ENCODE measurements around the gene CDC16.
"Not testable (repeated sequence)": the region's sequence is repeated elsewhere in the genome, so short reads cannot be mapped to it uniquely, and the experiment has no call there.

The CDC16 gene, protein sequence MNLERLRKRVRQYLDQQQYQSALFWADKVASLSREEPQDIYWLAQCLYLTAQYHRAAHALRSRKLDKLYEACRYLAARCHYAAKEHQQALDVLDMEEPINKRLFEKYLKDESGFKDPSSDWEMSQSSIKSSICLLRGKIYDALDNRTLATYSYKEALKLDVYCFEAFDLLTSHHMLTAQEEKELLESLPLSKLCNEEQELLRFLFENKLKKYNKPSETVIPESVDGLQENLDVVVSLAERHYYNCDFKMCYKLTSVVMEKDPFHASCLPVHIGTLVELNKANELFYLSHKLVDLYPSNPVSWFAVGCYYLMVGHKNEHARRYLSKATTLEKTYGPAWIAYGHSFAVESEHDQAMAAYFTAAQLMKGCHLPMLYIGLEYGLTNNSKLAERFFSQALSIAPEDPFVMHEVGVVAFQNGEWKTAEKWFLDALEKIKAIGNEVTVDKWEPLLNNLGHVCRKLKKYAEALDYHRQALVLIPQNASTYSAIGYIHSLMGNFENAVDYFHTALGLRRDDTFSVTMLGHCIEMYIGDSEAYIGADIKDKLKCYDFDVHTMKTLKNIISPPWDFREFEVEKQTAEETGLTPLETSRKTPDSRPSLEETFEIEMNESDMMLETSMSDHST

DNA sequence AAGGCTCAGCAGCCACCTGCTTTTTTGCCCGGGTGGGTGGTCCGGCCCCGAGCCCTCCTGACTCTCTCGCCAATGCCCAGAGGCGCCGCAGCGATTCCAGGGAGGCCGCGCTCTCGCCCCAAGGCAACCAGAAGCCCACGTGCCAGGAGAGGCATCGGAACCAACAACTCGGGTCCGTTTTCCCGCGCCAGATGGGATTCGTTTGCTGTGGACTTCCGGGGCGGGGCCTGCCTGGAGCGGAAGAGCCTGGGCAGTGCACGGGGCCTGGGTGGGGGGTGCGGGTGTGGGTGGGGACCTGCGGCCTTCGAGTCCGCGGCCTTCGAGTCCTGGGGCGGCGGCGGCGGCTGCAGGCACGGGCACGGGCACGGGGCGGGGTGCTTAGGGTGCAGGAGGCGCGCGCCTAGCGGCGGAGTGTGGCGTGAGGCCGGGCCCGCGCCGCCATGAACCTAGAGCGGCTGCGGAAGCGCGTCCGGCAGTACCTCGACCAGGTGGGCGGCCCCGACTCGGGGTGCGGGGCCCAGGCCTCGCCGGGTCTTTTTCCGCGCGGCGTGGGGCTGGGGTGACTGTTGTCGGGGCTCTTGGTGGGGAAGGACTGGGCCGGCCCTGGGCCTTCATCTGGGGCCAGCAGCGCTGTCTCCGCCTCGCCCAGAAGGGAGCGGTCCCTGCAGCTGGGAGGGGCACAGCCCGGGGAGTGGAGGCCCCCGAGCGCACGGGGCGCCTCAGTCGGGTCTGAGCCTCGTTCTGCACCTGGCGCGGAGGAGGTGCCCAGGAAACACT is at the start of gene CDC16:
TSS of gene CDC16 (plus strand) at position 253 of the 777 bp plus-strand sequence. CDS start at position 441, 188 bp downstream.
- DNase-seq: peak; percentile 96

DNA sequence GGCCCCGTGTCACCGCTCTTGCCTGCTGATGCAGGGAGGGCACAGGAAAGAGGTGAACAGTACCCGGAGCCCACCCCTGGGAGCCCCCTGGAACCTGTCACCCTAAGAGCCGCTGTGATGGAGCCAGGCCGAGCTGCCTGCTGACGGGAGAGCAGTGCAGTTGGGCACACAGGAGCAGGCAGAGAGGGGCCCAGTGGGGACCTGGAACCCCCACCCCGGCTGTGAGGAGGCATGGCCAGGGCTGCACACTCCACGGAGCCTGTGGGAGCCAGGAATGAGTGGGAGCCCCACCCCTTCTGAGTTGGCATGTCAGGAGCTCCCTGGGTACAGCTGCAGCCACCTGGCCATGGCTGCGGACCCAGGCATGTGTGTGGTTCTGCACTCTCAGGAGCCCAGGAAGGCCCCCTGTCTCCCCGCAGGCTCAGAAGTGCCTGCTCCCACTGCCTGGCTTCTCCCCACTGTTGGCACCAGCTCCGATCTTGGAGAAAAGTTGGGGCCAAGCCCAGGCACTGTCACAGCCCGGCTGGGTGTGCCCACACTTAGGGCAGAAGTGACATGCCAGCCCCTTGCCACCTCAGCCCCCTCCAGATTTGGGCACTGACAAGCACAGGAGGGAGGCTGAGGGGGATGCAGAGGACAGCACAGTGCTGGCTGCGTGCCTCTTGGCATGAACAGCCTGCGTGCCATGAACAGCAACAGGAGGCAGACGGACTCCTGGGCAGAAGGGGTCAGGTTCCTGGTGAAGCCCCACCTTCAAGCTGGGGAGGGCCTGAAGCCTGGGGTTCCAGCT is 49.3 kb upstream of the CDC16 start:
- no peak for DNase-seq

DNA sequence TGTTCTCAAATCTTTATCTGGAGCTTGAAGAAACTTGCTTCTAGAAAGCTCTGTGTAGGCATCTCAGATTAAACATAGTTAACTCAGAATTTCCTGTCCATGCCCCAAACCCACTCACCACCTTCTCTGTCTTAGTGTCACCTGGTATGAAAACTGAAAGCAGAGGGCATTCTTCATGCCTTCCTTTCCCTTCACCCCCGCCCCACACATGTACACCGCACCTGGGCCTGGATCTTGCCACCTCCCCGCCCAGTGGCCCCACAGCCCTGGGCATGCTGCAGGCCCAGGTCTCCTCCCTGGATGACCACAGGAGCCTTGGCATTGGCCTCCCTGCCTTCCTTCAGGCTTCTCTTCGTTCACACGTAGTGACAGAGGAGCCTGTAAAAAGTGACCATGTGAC is 39.8 kb upstream of the CDC16 start:
- peak; percentile 40 for DNase-seq

DNA sequence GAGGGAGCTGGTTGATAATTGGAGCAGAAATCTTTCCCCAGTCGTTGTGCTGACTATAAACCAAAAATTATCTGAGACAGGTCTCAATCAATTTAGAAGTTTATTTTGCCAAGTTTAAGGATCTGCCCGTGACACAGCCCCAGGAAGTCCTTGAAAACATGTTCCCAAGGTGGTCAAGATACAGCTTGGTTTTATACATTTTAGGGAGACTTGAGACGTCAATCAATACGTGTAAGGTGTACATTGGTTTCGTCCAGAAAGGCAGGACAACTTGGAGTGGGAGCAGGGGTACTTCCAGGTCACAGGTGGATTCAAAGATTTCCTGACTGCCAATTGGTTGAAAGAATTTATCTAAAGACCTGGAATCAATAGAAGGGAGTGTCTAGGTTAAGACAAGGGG is 38.1 kb upstream of the CDC16 start:
- DNase-seq: no peak

DNA sequence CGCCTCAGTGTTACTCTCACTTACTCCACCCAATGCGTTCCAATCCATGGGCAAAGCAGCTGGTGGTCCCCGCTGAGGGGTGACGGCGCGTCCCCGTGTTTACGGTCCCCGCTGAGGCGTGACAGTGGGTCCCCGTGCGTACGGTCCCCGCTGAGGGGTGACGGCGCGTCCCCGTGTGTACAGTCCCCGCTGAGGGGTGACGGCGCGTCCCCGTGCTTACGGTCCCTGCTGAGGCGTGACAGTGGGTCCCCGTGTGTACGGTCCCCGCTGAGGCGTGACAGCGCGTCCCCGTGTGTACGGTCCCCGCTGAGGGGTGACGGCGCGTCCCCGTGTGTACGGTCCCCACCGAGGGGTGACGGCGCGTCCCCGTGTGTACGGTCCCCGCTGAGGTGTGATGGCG is 36.1 kb upstream of the CDC16 start:
- DNase-seq: no peak

DNA sequence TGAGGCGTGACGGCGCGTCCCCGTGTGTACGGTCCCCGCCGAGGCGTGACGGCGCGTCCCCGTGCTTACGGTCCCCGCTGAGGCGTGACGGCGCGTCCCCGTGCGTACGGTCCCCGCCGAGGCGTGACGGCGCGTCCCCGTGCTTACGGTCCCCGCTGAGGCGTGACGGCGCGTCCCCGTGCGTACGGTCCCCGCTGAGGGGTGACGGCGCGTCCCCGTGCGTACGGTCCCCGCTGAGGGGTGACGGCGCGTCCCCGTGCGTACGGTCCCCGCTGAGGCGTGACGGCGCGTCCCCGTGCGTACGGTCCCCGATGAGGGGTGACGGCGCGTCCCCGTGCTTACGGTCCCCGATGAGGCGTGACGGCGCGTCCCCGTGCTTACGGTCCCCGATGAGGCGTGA is 35.2 kb upstream of the CDC16 start:
- not testable (repeated sequence) for DNase-seq

DNA sequence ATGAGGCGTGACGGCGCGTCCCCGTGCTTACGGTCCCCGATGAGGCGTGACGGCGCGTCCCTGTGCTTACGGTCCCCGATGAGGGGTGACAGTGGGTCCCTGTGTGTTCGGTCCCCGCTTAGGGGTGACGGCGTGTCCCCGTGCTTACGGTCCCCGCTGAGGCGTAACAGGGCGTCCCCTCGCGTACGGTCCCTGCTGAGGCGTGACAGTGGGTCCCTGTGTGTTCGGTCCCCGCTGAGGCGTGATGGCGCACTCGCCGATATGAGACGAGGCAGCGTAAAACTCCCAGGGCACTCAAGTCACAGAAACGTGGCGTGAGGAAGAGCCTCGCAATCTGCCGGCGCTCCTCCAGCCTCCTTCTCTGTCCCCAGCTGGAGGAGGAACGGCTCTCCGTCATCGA is 34.7 kb upstream of the CDC16 start:
- DNase-seq: no peak

DNA sequence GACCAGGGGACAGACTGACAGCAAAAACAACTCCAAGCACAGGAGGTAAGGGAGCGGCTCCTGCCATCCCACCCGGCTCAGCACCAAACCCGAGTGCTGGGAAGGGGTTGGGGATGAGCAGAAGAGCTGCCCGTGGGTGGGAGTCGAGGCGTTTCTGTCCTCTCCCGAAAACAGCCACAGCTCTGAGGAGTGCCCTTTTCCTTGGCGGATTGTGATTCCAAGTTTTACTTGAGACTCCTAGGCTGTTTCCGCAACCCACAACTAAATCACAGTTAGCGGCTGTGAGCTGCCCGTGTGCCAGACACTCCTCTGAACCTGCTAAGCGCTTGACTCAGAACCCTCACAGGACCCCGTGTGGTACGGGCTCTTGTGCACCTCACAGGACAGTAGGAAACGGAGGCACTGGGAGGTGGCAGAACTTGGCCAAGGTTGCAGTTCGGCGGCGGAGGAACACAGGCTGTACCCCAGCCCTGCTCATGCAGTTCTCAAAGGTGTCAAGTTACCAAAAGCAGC is 34.2 kb upstream of the CDC16 start:
- no peak for DNase-seq

DNA sequence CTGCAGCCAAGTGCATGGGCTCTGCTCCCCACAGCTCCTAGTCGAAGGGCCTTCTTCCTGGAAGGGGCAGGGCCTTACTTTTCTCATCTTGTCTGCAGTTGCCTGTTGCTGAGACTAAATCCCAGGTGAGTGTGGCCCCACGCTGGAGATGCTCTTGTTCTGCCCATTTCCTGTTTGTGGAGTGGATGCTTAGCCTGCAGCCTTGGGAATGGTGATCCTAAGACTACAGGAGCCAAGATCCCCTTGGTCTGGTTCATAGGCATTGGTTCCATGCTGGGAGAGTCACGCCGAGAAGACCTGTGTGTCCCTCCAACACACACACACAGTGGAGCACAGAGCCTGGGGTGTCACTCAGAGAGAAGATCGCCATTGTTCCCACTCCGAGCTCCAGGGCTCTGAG is 32.1 kb upstream of the CDC16 start:
- no peak for DNase-seq

DNA sequence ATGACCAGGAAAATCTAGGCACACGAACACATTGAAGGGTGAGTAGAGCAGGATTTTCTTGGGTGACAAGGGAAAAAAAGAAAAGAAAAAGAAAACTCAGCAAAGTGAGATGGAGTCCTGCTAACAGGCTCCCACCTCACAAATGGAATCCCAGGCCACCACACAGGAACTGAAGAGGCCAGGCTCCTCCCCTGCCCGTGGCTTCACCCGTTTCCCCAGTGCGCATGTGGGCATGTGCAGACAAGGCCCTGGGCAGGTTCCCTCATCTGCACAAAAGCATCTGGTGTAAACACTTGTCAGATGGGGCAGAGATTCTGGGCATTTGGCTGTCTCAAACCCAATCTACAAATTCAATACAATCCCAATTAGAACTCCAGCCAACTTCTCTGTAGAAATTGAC is 31.2 kb upstream of the CDC16 start:
- DNase-seq: no peak

DNA sequence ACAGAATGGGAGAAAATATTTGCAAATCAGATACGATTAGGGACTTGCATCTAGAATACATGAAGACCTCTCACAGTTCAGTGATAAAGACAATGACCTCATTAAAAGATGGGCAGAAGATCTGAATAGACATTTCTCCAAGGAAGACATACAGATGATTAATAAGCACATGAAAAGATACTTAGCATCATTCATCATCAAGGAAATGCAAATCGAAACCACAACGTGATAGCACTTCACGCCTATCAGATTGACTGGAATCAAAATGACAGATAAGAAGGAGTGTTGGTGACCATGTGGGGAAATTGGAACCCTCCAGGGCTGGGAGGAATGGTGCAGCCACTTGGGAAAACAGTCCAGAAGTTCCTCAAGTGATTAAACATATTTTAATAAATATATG is 29.8 kb upstream of the CDC16 start:
- no peak for DNase-seq

DNA sequence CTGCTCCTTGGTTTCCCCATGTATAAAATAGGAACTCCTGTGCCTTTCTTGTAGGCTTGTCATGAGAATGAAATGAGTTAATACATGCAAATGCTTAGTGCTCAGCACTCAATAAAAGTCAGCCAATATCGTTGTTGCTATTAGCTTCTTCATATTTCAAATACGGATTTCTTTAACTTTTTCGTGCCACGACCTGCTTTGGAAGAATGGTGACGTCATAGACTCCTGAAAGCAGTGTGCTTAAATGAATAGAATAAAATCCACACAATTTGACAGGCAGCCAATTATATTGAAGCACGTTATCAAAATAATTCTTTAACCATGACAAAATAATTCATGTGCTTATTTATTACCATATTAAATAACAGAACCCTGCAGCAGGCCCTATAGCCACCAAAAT is 26.6 kb upstream of the CDC16 start:
- DNase-seq: no peak

DNA sequence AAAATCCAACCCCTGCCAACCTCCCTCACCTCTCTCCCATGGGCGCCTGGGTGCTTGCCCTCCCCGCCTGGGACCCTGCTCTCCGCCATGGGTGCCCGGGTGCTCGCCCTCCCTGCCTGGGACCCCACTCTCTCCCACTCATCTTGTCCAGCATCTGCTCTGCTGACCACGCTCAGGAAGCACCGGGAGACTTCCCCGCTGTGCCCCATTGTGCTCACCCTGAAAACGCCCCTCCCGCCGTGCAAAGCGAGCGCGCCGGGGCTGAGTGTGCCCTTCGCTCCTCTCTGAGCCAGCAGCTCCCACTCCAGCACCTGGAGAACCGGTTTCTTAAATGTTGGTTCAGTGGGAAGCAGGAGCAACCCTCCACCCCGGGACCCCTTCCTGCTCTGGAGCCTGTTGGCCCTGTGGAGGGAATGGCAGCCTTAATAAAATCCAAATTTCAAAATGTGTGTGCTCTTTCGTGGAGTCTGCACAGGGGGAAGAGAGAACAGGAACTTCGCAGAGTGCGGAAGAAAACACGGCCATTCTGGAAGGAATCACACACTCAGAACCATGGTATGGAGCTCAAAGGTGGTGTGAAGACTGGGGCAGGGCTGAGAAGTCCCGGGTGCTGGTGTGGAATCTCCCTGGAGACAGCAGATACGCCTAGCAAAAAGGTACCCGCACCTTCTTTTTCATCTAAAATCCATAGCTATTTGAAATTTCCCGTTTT is 23.1 kb upstream of the CDC16 start:
- no peak for DNase-seq

DNA sequence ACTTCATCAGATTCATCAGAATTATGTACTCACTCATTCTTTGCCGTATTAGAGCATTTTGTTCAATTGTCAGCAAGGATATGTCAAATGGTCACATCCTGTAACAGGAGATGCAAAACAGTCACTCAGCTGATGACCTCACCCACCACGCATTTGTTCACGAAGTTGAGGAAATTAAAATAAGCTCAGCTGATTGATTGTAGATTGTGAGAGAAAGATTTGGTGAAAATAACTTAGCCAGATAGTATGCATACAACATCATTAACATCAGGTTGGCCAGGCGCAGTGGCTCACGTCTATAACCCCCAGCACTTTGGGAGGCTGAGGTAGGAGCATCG is 22.6 kb upstream of the CDC16 start:
- no peak for DNase-seq

DNA sequence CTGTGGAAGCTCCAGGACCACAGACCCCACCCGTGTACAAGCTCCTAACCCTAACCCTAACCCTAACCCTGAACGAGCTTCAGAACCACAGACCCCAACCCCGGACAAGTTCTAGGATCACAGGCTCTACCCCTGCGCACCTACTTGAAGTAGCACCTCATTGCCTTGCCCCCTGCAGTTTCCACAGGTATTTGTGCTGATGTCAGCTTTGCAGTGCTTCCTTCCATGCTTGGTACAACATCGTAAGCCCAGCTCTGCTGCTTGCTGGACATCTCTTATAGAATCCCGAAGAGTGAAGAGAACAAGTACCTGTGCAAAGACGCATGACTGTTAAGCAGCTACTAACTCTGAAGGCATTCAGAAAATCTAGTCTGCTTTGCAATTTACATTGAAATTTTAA is 20.7 kb upstream of the CDC16 start:
- DNase-seq: no peak

DNA sequence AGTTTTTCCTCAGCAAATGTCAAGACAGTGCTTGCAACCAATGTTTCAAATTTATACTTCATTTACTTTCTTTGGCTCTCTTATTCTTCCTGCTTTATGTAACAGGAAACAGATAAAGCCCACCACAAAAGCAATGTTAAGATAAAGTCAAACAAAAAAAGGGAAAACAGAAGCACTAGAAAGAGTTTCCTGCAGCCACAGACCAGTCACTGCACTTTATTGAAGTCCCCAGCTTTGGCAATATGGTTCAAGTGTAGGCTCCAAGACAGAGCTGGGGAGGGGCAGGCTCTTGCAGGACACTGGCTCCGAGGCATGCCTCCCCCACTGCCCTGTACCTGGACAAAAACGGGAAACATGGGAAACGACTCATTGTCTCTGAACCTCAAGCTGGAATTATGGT is 15.3 kb upstream of the CDC16 start:
- DNase-seq: no peak

DNA sequence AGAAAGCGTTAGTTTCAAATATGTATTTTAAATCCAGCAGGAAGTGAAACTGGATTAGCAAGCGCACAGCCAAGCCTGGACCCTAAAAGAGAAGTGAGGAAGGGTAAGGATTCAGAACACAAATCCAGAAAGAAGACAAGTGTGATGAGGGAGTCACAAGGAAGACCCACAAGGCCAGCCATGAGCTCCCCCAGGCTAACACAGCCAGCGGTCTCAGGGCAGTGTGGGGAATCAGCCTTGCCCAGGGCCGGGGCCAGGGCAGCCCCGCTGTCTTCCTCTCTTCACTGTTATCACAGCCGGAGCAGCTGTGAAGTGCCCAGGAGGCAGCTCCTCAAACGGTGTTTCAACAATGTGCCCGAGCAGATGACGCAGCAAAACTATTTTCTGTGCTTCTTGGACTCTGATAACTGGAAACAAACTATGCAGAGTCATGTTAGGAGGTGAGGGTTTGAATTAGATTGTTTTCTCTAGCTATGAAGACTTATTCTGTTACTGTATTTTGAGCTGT is 12.2 kb upstream of the CDC16 start:
- peak; percentile 88 for DNase-seq

DNA sequence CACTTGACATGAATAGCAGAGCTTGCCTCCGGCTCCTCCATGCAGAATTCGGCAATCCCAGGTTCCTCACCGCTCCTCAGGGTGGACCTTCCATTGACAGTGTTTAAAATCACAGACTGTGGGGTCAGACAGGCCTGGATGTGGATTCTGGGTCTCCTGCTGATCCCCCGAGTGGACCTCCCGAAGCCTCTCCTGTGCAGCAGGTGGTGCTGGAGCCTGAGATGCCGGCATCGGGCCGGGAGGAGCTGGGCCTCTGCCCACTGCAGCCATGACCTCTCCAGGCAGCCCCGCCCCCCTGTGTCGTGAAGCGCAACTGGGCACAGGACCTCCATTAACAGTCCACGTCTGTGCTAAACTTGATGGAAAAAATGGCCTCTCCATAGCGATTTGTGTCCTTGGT is 10.5 kb upstream of the CDC16 start:
- no peak for DNase-seq

DNA sequence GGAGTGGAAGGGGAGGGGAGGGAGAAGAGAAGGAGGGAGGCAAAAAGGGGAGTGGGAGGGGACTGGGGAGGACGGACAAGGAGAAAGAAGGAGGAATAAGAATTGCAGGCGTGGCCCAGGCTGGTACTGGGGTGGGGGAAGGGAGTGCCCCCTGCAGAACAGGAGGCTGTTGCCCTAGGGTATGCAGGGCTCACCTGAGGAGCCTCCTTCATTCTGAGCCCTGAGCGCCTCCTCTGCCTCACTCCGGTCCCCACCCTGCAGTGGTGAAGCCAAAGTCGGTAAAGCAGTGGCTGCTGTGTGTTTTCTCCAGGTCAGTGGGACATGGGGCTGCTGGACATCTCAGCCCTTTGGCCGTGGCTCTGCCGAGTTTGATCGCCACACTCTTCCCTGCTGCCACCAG is 9.1 kb upstream of the CDC16 start:
- DNase-seq: no peak

DNA sequence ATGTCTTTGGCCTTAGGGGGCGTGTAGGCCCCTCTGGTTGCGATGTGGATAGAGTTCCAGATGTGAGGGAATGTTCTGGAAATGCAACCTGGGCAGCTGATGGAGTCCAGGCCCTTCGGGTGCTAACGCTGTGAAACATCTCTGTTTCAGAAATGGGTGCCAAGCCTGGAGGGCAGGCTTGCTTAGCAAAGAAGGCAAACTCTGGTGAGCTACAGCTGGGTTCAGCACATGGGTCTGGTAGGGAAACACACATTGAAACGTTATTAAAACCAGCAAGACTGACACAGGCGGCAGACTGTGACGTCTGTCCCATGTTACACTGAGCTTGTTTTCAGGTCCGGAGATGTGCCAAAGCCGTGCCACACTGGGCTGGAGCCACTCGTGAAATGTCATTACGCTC is 8.6 kb upstream of the CDC16 start:
- no peak for DNase-seq

DNA sequence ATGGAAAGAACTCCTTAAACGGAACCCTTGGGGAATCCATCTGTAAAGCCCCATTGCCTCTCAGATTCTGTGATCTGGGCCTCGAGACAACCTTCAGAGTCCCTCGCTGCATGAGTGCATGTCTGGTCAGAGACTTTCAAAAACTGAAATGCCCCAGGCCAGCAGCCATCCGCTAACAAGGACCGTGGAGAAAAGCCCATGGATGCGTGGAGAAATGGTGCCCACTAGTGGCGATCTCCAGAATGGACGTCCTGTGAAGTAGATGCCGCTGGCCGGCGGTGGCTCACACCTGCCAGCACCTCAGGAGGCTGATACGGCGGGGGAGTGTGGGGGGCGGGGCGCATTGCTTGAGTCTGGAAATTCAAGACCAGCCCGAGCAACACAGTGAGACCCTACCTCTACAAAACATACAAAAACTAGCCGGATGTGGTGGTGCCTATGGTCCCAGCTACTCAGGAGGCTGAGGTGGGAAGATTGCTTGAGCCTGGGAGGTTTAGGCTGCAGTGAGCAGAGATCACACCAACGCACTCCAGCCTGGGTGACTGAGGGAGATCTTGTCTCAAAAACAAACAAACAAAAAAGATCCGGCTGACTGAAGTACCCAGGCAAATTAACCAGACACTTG is 7.9 kb upstream of the CDC16 start:
- peak; percentile 86 for DNase-seq

DNA sequence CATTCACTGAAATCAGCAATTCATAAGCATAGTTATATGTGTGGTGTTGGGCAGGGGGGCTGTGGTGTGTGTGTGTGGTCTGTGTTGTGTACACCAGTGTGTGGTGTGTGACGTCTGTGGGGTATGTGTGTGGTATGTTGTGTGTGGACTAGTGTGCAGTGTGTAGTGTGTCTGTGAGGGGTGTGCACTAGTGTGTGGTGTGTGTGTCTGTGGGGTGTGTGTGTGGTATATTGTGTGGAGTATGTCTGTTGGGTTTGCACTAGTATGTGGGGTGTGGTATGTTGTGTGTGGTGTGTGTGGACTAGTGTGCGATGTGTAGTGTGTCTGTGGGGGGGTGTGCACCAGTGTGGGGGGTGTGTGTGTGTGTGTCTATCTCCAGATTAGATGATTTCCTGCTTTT is 7.2 kb upstream of the CDC16 start:
- no peak for DNase-seq

Data from RPMI8226 (cell line).